Duodenal mucosa (tissue), 2 donors: ENCODE data around the gene ATP1A1.

Experiments
- H3K27ac ChIP-seq: one replicate; pipeline ENCODE4 v1.7.0; 2013; ENCODE audit warnings: low read depth, low read length
- H3K27me3 ChIP-seq, 2 donors: one replicate each; pipeline ENCODE4 v1.7.0; 2013; ENCODE audit warnings: low read length in 2 of 2, control low read depth in 1 of 2; ENCODE audit not compliant: insufficient read depth in 2 of 2, control insufficient read depth in 1 of 2
- H3K36me3 ChIP-seq, 2 donors: one replicate each; pipeline ENCODE4 v1.7.0; 2013; ENCODE audit warnings: low read length in 2 of 2, control low read depth in 1 of 2; ENCODE audit not compliant: insufficient read depth in 2 of 2, control insufficient read depth in 1 of 2
- H3K4me1 ChIP-seq, 2 donors: one replicate each; pipeline ENCODE4 v1.7.0; 2013; ENCODE audit warnings: low read length in 2 of 2, control low read depth in 1 of 2; ENCODE audit not compliant: insufficient read depth in 2 of 2, control insufficient read depth in 1 of 2
- H3K4me3 ChIP-seq, 2 donors: one replicate each; pipeline ENCODE4 v1.7.0; 2013; ENCODE audit warnings: low read length in 2 of 2, low read depth in 1 of 2
- H3K9ac ChIP-seq, 2 donors: one replicate each; pipeline ENCODE4 v1.7.0; 2013; ENCODE audit warnings: low read length in 2 of 2, low read depth in 1 of 2
- H3K9me3 ChIP-seq, 2 donors: one replicate each; pipeline ENCODE4 v1.7.0; 2013; ENCODE audit warnings: low read length in 2 of 2, control low read depth in 1 of 2; ENCODE audit not compliant: control insufficient read depth in 1 of 2

The ATP1A1 gene

DNA sequence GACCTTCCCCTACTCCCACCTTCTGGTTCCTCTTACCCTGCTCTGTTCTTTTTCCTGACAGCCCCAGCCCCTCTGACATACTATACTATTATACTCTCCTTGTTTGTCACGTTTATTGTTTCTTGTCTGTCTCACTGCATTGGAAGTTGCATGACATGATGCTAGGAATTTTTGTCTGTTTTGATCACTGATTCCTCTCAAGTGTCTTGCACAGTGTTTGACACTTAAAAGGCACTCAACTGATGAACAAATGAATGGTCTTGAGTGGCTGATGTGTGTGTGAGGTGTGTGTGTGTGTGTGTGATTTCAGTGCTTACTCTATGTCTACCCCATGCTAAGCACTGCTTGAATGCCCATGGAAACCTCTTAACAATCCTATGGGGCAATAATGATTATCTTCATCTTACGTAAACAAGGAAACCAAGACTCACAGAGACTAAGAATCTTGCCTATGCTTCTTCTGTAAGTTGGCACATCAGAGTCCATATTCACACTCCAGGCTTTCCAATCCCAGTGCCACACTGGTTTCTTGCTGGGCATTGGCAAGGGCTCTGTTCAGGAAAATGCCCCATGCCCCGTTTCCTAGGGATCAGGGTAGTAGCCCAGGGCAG lies 59.7 kb downstream of the ATP1A1 start:
- Histone ChIP-seq H3K9me3 (no peaks in the 10 kb centered on the region), H3K4me1 (peaks cover 16 to 17% of the 10 kb centered on the region in 2 donors), H3K9ac (no peak overlapping the region), H3K27ac (no peak overlapping the region), H3K4me3 (no peak overlapping the region), H3K27me3 (no peaks in the 10 kb centered on the region), H3K36me3 (no peaks in the 10 kb centered on the region)

DNA sequence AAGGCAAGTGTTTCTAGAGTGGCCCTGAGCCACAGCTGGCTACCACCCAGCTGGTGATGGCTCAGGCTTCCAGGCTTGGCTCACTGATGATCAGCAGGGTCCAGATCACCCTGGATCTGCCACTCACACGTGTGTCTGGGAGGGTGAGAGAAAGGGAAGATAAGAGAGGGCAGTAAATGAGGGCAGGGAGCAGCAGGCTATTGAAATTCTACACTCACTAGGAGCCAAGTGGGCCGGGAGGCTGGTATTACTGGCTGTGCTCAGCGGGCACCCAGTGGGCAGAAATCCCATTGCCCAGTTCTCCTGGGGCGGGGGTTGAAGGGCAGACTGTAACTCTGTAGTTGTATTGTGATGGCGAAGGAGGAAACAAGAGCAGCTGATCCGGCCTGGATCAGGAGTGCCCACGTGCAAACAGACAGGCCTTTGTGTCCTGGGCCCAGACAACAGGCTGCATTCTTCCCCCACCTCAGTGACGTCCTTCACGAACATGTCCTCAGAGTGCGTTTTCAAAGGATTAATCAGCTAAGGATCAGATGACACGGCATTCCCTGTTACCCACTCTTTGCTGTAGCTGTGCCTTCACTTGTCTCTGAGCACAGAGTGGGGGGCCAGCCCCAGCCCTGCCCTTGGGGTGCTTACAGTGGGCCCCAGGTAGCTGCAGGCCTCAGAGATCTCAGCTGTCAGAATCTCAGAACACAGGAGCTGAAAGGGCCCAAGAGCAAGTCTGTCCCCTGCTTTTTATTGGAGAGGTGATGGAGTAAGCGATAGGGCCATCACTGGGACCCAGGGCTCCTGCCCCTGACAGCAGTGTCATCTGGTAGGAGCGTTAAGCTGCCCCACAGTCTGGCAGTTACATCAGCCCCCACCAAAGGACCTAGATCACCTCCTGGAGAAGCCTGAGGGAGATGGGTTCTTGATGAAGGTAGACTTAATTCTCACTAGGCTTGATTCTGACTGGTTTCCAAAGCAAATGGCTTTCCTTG lies 60.5 kb downstream of the ATP1A1 start:
- H3K4me3 ChIP-seq: no peak overlapping the region
- no peaks in the 10 kb centered on the region for H3K36me3 ChIP-seq
- H3K27me3 ChIP-seq: no peaks in the 10 kb centered on the region
- H3K4me1 ChIP-seq: peaks cover 16 to 17% of the 10 kb centered on the region in 2 donors
- no peak overlapping the region for H3K27ac ChIP-seq
- no peaks in the 10 kb centered on the region for H3K9me3 ChIP-seq
- no peak overlapping the region for H3K9ac ChIP-seq

GRCh38 chr1:116434849-116435248 lies 61.8 kb downstream of the ATP1A1 start:
- H3K27me3 ChIP-seq: no peaks in the 10 kb centered on the region
- no peaks in the 10 kb centered on the region for H3K9me3 ChIP-seq
- no peaks in the 10 kb centered on the region for H3K36me3 ChIP-seq
- H3K27ac ChIP-seq: no peak overlapping the region
- no peak overlapping the region for H3K9ac ChIP-seq
- peaks cover 16 to 17% of the 10 kb centered on the region in 2 donors for H3K4me1 ChIP-seq
- no peak overlapping the region for H3K4me3 ChIP-seq

DNA sequence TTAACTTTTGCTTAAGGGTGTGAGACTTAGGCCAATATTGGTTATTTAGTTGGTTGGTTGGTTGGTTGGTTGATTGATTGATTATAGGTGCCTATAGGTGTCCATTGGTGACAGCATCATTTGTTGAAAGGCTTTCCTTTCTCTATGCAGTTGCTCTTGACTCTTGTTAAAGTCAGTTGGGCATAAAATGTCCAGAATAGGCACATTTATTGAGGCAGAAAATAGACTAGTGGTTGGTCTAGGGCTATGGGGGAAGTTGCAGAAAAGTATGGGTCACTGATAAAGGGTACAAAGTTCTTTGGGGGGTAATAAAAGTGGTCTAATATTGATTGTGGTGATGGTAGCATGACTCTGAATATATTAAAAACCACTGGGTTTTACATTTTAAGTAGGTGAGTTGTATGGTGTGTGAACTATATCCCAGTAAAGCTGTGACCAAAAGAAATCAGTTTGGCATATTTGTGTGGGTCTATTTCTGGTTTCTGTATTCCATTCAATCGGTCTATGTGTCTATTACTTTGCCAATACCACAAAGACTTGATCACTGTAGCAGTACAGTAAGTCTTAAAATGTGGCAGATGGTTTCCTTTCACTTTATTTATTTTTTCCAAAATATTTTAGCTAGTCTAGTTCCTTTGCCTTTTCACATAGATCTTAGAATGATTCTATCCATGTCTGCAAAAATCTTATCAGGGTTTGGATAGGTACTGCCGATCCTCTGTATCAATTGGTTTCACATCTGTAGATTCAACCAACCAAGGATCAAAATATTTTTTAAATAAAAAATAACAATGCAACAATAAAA lies 63.0 kb downstream of the ATP1A1 start:
- Histone ChIP-seq H3K27ac (no peak overlapping the region), H3K9me3 (no peaks in the 10 kb centered on the region), H3K4me3 (no peak overlapping the region), H3K9ac (no peak overlapping the region), H3K4me1 (peaks cover 16 to 17% of the 10 kb centered on the region in 2 donors), H3K36me3 (no peaks in the 10 kb centered on the region), H3K27me3 (no peaks in the 10 kb centered on the region)

GRCh38 chr1:116436611-116436970 lies 63.5 kb downstream of the ATP1A1 start:
- H3K4me1 ChIP-seq: peaks cover 16 to 17% of the 10 kb centered on the region in 2 donors
- no peaks in the 10 kb centered on the region for H3K9me3 ChIP-seq
- H3K36me3 ChIP-seq: no peaks in the 10 kb centered on the region
- H3K27me3 ChIP-seq: no peaks in the 10 kb centered on the region
- no peak overlapping the region for H3K4me3 ChIP-seq
- H3K27ac ChIP-seq: no peak overlapping the region
- H3K9ac ChIP-seq: no peak overlapping the region

DNA sequence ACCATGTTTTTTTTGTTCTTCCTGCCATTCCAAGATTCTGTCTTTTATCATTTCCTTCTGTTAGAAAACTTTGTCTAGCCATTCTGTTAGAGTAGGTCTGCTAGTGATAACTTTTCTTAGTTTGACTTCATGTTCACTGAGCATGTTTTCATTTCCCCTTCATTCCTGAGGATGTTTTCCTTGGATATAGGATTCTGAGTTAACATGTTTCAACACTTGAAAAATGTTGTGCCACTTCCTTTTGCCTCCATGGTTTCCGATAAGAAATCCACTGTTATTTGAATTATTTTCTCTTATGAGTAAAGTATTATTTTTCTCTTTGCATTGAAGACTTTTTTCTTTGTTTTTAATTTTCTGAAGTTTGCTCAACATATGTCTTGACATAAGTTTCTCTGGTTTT lies 66.7 kb downstream of the ATP1A1 start:
- H3K36me3 ChIP-seq: no peaks in the 10 kb centered on the region
- no peak overlapping the region for H3K4me3 ChIP-seq
- no peak overlapping the region for H3K27ac ChIP-seq
- H3K4me1 ChIP-seq: no peaks in the 10 kb centered on the region
- no peak overlapping the region for H3K9ac ChIP-seq
- H3K9me3 ChIP-seq: no peaks in the 10 kb centered on the region
- H3K27me3 ChIP-seq: no peaks in the 10 kb centered on the region

- Histone ChIP-seq H3K9ac (no peak overlapping the region), H3K27ac (no peak overlapping the region), H3K4me3 (no peak overlapping the region), H3K9me3 (no peaks in the 10 kb centered on the region), H3K4me1 (no peaks in the 10 kb centered on the region), H3K36me3 (no peaks in the 10 kb centered on the region), H3K27me3 (no peaks in the 10 kb centered on the region)
Measured at GRCh38 chr1:116440731-116441130, 67.7 kb downstream of the ATP1A1 start.

GRCh38 chr1:116445534-116445933 lies 72.5 kb downstream of the ATP1A1 start:
- H3K9me3 ChIP-seq: no peaks in the 10 kb centered on the region
- no peaks in the 10 kb centered on the region for H3K36me3 ChIP-seq
- H3K27ac ChIP-seq: no peak overlapping the region
- H3K9ac ChIP-seq: no peak overlapping the region
- no peaks in the 10 kb centered on the region for H3K27me3 ChIP-seq
- H3K4me3 ChIP-seq: no peak overlapping the region
- H3K4me1 ChIP-seq: no peaks in the 10 kb centered on the region

DNA sequence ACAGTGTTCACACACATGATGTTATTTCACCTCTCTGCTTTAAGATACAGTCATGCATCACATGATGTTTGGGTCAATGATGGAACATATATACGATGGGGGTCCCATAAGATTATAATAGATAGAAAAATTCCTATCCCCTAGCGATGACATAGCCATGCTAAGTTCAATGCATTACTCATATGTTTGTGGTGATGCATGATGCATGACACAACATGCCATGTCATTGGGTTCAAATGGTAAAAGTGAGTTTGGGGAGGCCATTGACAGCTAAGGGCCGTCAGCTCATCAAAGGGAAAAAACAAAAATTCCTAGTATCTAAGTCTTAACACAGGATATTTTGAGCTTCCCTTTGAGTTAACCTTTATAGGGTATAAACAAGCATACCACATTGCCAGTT lies 73.6 kb downstream of the ATP1A1 start:
- Histone ChIP-seq H3K27me3 (no peaks in the 10 kb centered on the region), H3K9me3 (no peaks in the 10 kb centered on the region), H3K9ac (no peak overlapping the region), H3K27ac (no peak overlapping the region), H3K4me1 (no peaks in the 10 kb centered on the region), H3K4me3 (no peak overlapping the region), H3K36me3 (no peaks in the 10 kb centered on the region)
